ENCODE results near the gene ZNHIT2. TPM values are rescaled to one million over a fixed set of nuclear protein-coding genes. Genes with fewer than 3 reads are reported as not detected.

ZNHIT2 gene
- total and polyA plus RNA-seq, 2 of the 13 experiments (the other 11 are each of a cell fraction or from before 2014, with no cell fraction given) = 1.1 to 6.5 TPM

GRCh38 chr11:65095974-65096806, 21.3 kb downstream of the ZNHIT2 start, which contains the start of gene VPS51 (continued):
- TF ChIP-seq EEA1 (CRISPR knock-in tag; IDR thresholded peaks at IDR 0.05; ENCODE audit: borderline replicate concordance) (no peak), REL (CRISPR knock-in tag; conservative IDR thresholded peaks at IDR 0.05) (no peak), ZSCAN30 (CRISPR knock-in tag; IDR thresholded peaks at IDR 0.05) (peak; percentile 94), ZNF619 (CRISPR knock-in tag; IDR thresholded peaks at IDR 0.05) (no peak; the same call in 1 of the 2 replicates), ZNF597 (CRISPR knock-in tag; IDR thresholded peaks at IDR 0.05) (no peak), ZNF687 (CRISPR knock-in tag; IDR thresholded peaks at IDR 0.05) (peak; percentile 81), SMYD3 (CRISPR knock-in tag; IDR thresholded peaks at IDR 0.05) (no peak), ZNF83 (CRISPR knock-in tag; IDR thresholded peaks at IDR 0.05; ENCODE audit: borderline replicate concordance) (peak; percentile 84; the same call in 1 of the 2 replicates), ZNF576 (CRISPR knock-in tag; IDR thresholded peaks at IDR 0.05) (no peak), ZNF607 (CRISPR knock-in tag; IDR thresholded peaks at IDR 0.05; ENCODE audit: borderline replicate concordance) (0 out of 2 replicates have a peak, but pooled peaks have one; percentile 24), ZNF546 (CRISPR knock-in tag; conservative IDR thresholded peaks at IDR 0.05) (0 out of 2 replicates have a peak, but pooled peaks have one; percentile 71), RBM39 (IDR thresholded peaks at IDR 0.05; ENCODE audit: low read depth, low read length, poor library complexity, severe bottlenecking) (peak; percentile 91), HMGXB4 (CRISPR knock-in tag; IDR thresholded peaks at IDR 0.05; ENCODE audit: borderline replicate concordance in 1 of 2, low read depth in 1 of 2) (peak; percentile 78 to 80), ZNF143 (CRISPR knock-in tag; IDR thresholded peaks at IDR 0.05) (peak; percentile 69; the same call in 1 of the 2 replicates), ZBTB49 (CRISPR knock-in tag; IDR thresholded peaks at IDR 0.05; ENCODE audit: borderline replicate concordance) (no peak), DNMT3B (CRISPR knock-in tag; conservative IDR thresholded peaks at IDR 0.05) (no peak)
- TF ChIP-seq, protein P1, sequence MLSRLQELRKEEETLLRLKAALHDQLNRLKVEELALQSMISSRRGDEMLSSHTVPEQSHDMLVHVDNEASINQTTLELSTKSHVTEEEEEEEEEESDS (CRISPR knock-in tag; IDR thresholded peaks at IDR 0.05; ENCODE audit: borderline replicate concordance) = no peak
